Astrocyte (in vitro differentiated cells and primary cell): ENCODE measurements around the gene RAB37.

Experiments
- CTCF ChIP-seq: IDR thresholded peaks from 2 replicates; pipeline ENCODE4 v1.5.1; 2011; ENCODE audit warnings: low read depth, mild to moderate bottlenecking, inconsistent platforms, low read length, moderate library complexity; ENCODE audit not compliant: insufficient read depth
- EZH2 ChIP-seq: IDR thresholded peaks from 2 replicates; pipeline ENCODE4 v1.6.1; 2012; ENCODE audit warnings: mild to moderate bottlenecking, low read length, inconsistent platforms; ENCODE audit not compliant: insufficient read depth

- TF ChIP-seq CTCF, result no peak
- TF ChIP-seq EZH2, result no peak
Measured at GRCh38 chr17:74763565-74764387, 26.7 kb downstream of the RAB37 start.
